HepG2 (cell line): ENCODE data around the gene AP4E1. TPM values are rescaled to one million over a fixed set of nuclear protein-coding genes. Genes with fewer than 3 reads are reported as not detected.

Experiments used
- ATAC-seq: fragments of 200-7000 bp; cut with Tn5 transposase; 3 replicates; pipeline ENCODE4 v1.9.1; 2020; ENCODE audit warnings: mild to moderate bottlenecking, moderate library complexity
- BruUV-seq: library from RNA; stranded (reverse); fragments of 400-500 nt; replicated peaks from 2 replicates; lab custom pipeline; 2021; lab: Mats Ljungman, UMichigan
- CTCF ChIA-PET: fragments of 300-600 bp; formaldehyde crosslinking; extraction: SDS; loops from one replicate; lab custom pipeline; 2021; ENCODE audit warnings: low total read pairs, inconsistent platforms, low intra/inter-chr PET ratio; lab: Yijun Ruan, JAX
- POLR2A ChIA-PET: fragments of 350-600 bp; sonication (Branson Sonifier 250); formaldehyde crosslinking; loops from one replicate; lab custom pipeline; 2020; ENCODE audit warnings: antibody characterized with exemption, inconsistent platforms; lab: Yijun Ruan, JAX
- DNase-seq: peaks from one replicate; pipeline ENCODE4 v3.0.0-alpha.2; 2015; ENCODE audit warnings: low spot score
- FAIRE-seq: peaks from 3 replicates; lab custom pipeline; 2011; peaks lifted over from hg19 to GRCh38; lab: Jason Lieb, UNC
- H2AFZ ChIP-seq: one replicate; pipeline ENCODE4 v1.6.1; 2011; ENCODE audit warnings: low read length, inconsistent platforms
- H3K27ac ChIP-seq: fragments of 300-600 bp; 3 replicates; pipeline ENCODE4 v1.8.0; 2011; ENCODE audit warnings: mixed run types, mild to moderate bottlenecking, mixed read lengths, low read length, inconsistent platforms; ENCODE audit not compliant: insufficient read depth; ENCODE audit errors: extremely low read length
- H3K27me3 ChIP-seq, 2 experiments: fragments of 200-600 bp in 1 of 2; 2 replicates in 1 of 2; 3 replicates in 1 of 2; pipeline versions ENCODE4 v1.6.0 to v1.8.0; 2011; ENCODE audit warnings: low read length in 2 of 2, mild to moderate bottlenecking in 2 of 2, moderate library complexity in 2 of 2, inconsistent platforms in 1 of 2; ENCODE audit not compliant: insufficient read depth in 2 of 2, control insufficient read depth in 1 of 2
- H3K36me3 ChIP-seq, 2 experiments: fragments of 200-600 bp in 1 of 2; replicated peaks in 1 of 2; 2 replicates in 1 of 2; 3 replicates in 1 of 2; pipeline versions ENCODE4 v1.5.1 to v1.8.0; 2011; ENCODE audit warnings: low read length in 2 of 2, inconsistent platforms in 1 of 2; ENCODE audit not compliant: insufficient read depth in 2 of 2, control insufficient read depth in 1 of 2
- H3K4me1 ChIP-seq: 2 replicates; pipeline ENCODE4 v1.5.1; 2012; ENCODE audit warnings: low read length, inconsistent platforms; ENCODE audit not compliant: insufficient read depth
- H3K4me2 ChIP-seq: 2 replicates; pipeline ENCODE4 v1.6.0; 2011; ENCODE audit warnings: low read depth, low read length, inconsistent platforms
- H3K4me3 ChIP-seq, 3 experiments: fragments of 200-600 bp in 1 of 3; sonication (generic), shearing (Covaris generic) in 1 of 3; replicated peaks in 1 of 3; 2 replicates each; pipeline ENCODE4 v1.5.1; 2011 to 2016; ENCODE audit warnings: low read length in 3 of 3, inconsistent platforms in 2 of 3, low read depth in 2 of 3, mild to moderate bottlenecking in 2 of 3, control low read depth in 1 of 3, mixed read lengths in 1 of 3; ENCODE audit not compliant: insufficient read depth in 1 of 3
- H3K79me2 ChIP-seq: one replicate; pipeline ENCODE4 v1.6.1; 2011; ENCODE audit warnings: low read length, inconsistent platforms; ENCODE audit not compliant: insufficient read depth
- H3K9ac ChIP-seq: 2 replicates; pipeline ENCODE4 v1.6.0; 2011; ENCODE audit warnings: mild to moderate bottlenecking, low read depth, low read length, inconsistent platforms; ENCODE audit not compliant: insufficient read depth
- H3K9me3 ChIP-seq: 2 replicates; pipeline ENCODE4 v1.5.1; 2012; ENCODE audit warnings: mild to moderate bottlenecking, low read length
- H4K20me1 ChIP-seq: 2 replicates; pipeline ENCODE4 v1.6.0; 2011; ENCODE audit warnings: inconsistent platforms, mild to moderate bottlenecking, low read length, moderate library complexity; ENCODE audit not compliant: insufficient read depth
- CREM ChIP-seq, 2 experiments: sonication (generic) in 1 of 2; formaldehyde crosslinking in 1 of 2; IDR thresholded peaks; 2 replicates each; pipeline versions ENCODE4 v1.4.0 to v1.6.1; 2016 to 2020; ENCODE audit warnings: antibody characterized with exemption in 1 of 2, mild to moderate bottlenecking in 1 of 2, missing genetic modification reagents in 1 of 2
- FUBP1 ChIP-seq: sonication (generic); formaldehyde crosslinking; IDR thresholded peaks from 2 replicates; pipeline ENCODE4 v1.5.1; 2020; ENCODE audit warnings: missing genetic modification reagents, mild to moderate bottlenecking, borderline replicate concordance
- HIC2 ChIP-seq: sonication (generic); formaldehyde crosslinking; IDR thresholded peaks from 2 replicates; pipeline ENCODE4 v1.9.0; 2022; ENCODE audit warnings: low read depth, missing genetic modification reagents
- HNF4G ChIP-seq, 2 experiments: sonication (generic) in 1 of 2; formaldehyde crosslinking in 1 of 2; IDR thresholded peaks; 2 replicates each; pipeline versions ENCODE4 v1.4.0 to v1.6.1; 2011 to 2020; ENCODE audit warnings: borderline replicate concordance in 2 of 2, low read depth in 2 of 2, mild to moderate bottlenecking in 2 of 2, low read length in 1 of 2, missing genetic modification reagents in 1 of 2, moderate library complexity in 1 of 2
- IKZF1 ChIP-seq: fragments of 450-650 bp; IDR thresholded peaks from 2 replicates; pipeline ENCODE4 v1.7.1; 2016
- MEIS1 ChIP-seq: sonication (generic); formaldehyde crosslinking; IDR thresholded peaks from 2 replicates; pipeline ENCODE4 v1.9.0; 2021; ENCODE audit warnings: mild to moderate bottlenecking, missing genetic modification reagents, moderate library complexity, borderline replicate concordance
- MXD1 ChIP-seq: sonication (generic); formaldehyde crosslinking; IDR thresholded peaks from 2 replicates; pipeline ENCODE4 v1.4.0; 2020; ENCODE audit warnings: mild to moderate bottlenecking, missing genetic modification reagents
- NCOA5 ChIP-seq: sonication (generic); formaldehyde crosslinking; IDR thresholded peaks from 2 replicates; pipeline ENCODE4 v1.4.0; 2020; ENCODE audit warnings: missing genetic modification reagents
- NFE2L1 ChIP-seq: sonication (generic); formaldehyde crosslinking; IDR thresholded peaks from 2 replicates; pipeline ENCODE4 v1.4.0; 2020; ENCODE audit warnings: missing genetic modification reagents, mild to moderate bottlenecking, borderline replicate concordance
- PLRG1 ChIP-seq: fragments of 450-650 bp; conservative IDR thresholded peaks from 2 replicates; pipeline ENCODE4 v1.6.1; 2016
- REL ChIP-seq: sonication (generic); formaldehyde crosslinking; conservative IDR thresholded peaks from 2 replicates; pipeline ENCODE4 v1.8.0; 2022; ENCODE audit warnings: mild to moderate bottlenecking, missing genetic modification reagents, moderate library complexity
- RFX5 ChIP-seq: IDR thresholded peaks from 2 replicates; pipeline ENCODE4 v1.6.1; 2011; ENCODE audit warnings: low read depth, low read length, improper control_type of control experiment
- SIX4 ChIP-seq: sonication (generic); formaldehyde crosslinking; IDR thresholded peaks from 2 replicates; pipeline ENCODE4 v1.4.0; 2020; ENCODE audit warnings: missing genetic modification reagents
- TFDP2 ChIP-seq: sonication (generic); formaldehyde crosslinking; IDR thresholded peaks from 2 replicates; pipeline ENCODE4 v1.4.0; 2020; ENCODE audit warnings: missing genetic modification reagents
- THYN1 ChIP-seq: sonication (generic); formaldehyde crosslinking; IDR thresholded peaks from 2 replicates; pipeline ENCODE4 v1.8.1; 2023; ENCODE audit warnings: low read depth, mild to moderate bottlenecking, moderate library complexity, missing genetic modification reagents, borderline replicate concordance
- ZFAT ChIP-seq: sonication (generic); formaldehyde crosslinking; conservative IDR thresholded peaks from 2 replicates; pipeline ENCODE4 v1.8.1; 2023; ENCODE audit warnings: missing genetic modification reagents, inconsistent platforms
- ZNF205 ChIP-seq: IDR thresholded peaks from 2 replicates; pipeline ENCODE4 v1.6.1; 2018; ENCODE audit warnings: missing biosample characterization, missing genetic modification reagents
- ZNF501 ChIP-seq: sonication (generic); formaldehyde crosslinking; IDR thresholded peaks from 2 replicates; pipeline ENCODE4 v1.5.1; 2020; ENCODE audit warnings: mild to moderate bottlenecking, moderate library complexity, missing genetic modification reagents
- ZNF691 ChIP-seq: sonication (generic); formaldehyde crosslinking; IDR thresholded peaks from 2 replicates; pipeline ENCODE4 v1.4.0; 2020; ENCODE audit warnings: missing genetic modification reagents, low read depth, mild to moderate bottlenecking, borderline replicate concordance
- WGBS: methylation state at CpG from one replicate; pipeline ENCODE4 v1.1.6; 2017; ENCODE audit warnings: low lambda C conversion rate; 5-methylcytosine and 5-hydroxymethylcytosine counted together
- in situ Hi-C: cut with HindIII; loops from 2 replicates; pipeline ENCODE4 v1.10.0; 2017; ENCODE audit warnings: low pct_unique_long_range_greater_than_20kb; ENCODE audit not compliant: extremely low pct_ligation_motif_present
- intact Hi-C: fragments of 100-400 bp; cut with micrococcal nuclease; formaldehyde crosslinking; loops from one replicate; pipeline ENCODE4 v1.10.0; 2022; ENCODE audit not compliant: unreplicated experiment
- polyA plus RNA-seq, 8 experiments: library from polyadenylated mRNA; depleted of rRNA in 3 of 8; stranded (reverse) in 7 of 8; unstranded in 1 of 8; fragments of >200 nt; fragmentation: Illumina TruSeq in 4 of 8; extraction: Trizol in 4 of 8; gene quantifications; 2 replicates each; pipeline versions ENCODE4 v1.2.1 to v1.2.3, GENCODE V29; 2011 to 2016; ENCODE audit warnings: low read depth in 4 of 8, missing spikeins in 1 of 8, mixed read lengths in 1 of 8; ENCODE audit not compliant: insufficient read depth in 1 of 8
- total RNA-seq, 5 experiments: library from RNA; depleted of rRNA; stranded (reverse); fragments of >200 nt; fragmentation: Illumina TruSeq; extraction: Trizol; gene quantifications; 2 replicates each; pipeline ENCODE4 v1.2.3, GENCODE V29; 2016; ENCODE audit warnings: low read depth in 1 of 5

AP4E1 gene
- total and polyA plus RNA-seq, 2 of the 13 experiments (the other 11 are each of a cell fraction or from before 2014, with no cell fraction given), result 2.2 to 7.8 TPM

GRCh38 chr15:50977162-50977561, 68.7 kb downstream of the AP4E1 start (continued):
- TF ChIP-seq THYN1 (CRISPR knock-in tag) (no peak), REL (CRISPR knock-in tag) (no peak), PLRG1 (no peak), ZNF501 (no peak), RFX5 (no peak), ZNF691 (no peak), ZFAT (no peak), MEIS1 (no peak), NFE2L1 (no peak), FUBP1 (CRISPR knock-in tag) (no peak)

- Histone ChIP-seq H3K27ac (no peak overlapping the region), H3K36me3 (peaks cover 1 to 13% of the 10 kb centered on the region in 2 experiments; a peak in 3 of 5 replicates), H2AFZ (no peak overlapping the region), H3K4me2 (no peak overlapping the region), H3K79me2 (no peaks in the 10 kb centered on the region), H3K4me1 (no peaks in the 10 kb centered on the region), H3K27me3 (no peaks in the 10 kb centered on the region), H3K4me3 (no peak overlapping the region), H4K20me1 (no peaks in the 10 kb centered on the region), H3K9ac (no peak overlapping the region), H3K9me3 (no peaks in the 10 kb centered on the region)
- no peak for ATAC-seq
- intact Hi-C loops (no loop called here), in situ Hi-C loops (no loop called here)
- DNase-seq, result no peak
- POLR2A ChIA-PET, result no interaction called here
- no TSS peak for BruUV-seq
- CTCF ChIA-PET, result no interaction called here
- WGBS, result 97% methylated on average over 4 of the region's 4 CpGs
- no peak for FAIRE-seq
- TF ChIP-seq TFDP2 (no peak), HIC2 (CRISPR knock-in tag) (no peak), SIX4 (CRISPR knock-in tag) (no peak), IKZF1 (no peak), NCOA5 (CRISPR knock-in tag) (no peak), ZNF205 (CRISPR knock-in tag) (no peak), MXD1 (CRISPR knock-in tag) (no peak), HNF4G (IDR thresholded peaks at IDR 0.05; ENCODE audit: borderline replicate concordance, low read depth, low read length) (no peak), HNF4G (CRISPR knock-in tag; IDR thresholded peaks at IDR 0.05; ENCODE audit: borderline replicate concordance, low read depth) (no peak), CREM (IDR thresholded peaks at IDR 0.05) (no peak), CREM (CRISPR knock-in tag; IDR thresholded peaks at IDR 0.05) (no peak)
Measured at GRCh38 chr15:50978580-50978979, 70.1 kb downstream of the AP4E1 start.
